HG03139 (cell line): ENCODE data around the gene TERB1.

Experiments used
- ATAC-seq: cut with Tn5 transposase; IDR thresholded peaks from one replicate; pipeline ENCODE4 v1.9.1; 2021; ENCODE audit not compliant: unreplicated experiment

Gene TERB1

DNA sequence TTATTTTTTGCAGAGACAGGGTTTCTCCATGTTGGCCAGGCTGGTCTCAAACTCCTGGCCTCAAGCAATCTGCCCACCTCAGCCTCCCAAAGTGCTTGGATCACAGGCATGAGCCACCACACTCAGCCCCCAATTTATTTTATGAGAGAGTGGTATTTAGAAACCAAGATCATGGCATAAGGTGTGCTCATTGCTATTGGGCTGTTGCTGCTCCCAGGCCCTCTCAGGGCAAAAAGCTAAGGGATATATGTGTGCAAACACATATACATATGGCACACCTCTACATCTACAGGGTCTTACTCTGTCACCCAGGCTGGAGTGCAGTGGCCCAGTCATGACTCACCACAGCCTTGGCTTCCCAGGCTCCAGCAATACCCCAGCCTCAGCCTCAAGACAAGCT lies 89.8 kb downstream of the TERB1 start:
- ATAC-seq: no peak

DNA sequence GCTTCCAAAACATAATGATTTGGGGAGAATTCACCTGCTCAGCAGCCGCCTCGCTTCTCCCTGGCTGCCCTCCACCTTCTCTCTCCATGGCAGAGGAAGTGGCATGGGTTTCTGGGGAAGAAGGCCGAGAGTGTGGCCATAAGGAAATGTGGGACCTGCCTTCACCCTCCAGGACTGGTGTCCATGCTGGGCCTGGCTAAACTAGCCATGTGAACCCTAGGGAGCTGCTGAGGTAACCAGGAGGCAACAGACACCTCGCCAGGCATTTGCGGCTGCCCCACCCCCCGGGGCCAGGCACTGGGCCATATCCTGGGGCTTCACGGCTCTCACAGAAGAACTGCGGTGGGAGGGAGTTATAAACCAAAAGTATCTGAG lies 94.9 kb downstream of the TERB1 start:
- no peak for ATAC-seq

DNA sequence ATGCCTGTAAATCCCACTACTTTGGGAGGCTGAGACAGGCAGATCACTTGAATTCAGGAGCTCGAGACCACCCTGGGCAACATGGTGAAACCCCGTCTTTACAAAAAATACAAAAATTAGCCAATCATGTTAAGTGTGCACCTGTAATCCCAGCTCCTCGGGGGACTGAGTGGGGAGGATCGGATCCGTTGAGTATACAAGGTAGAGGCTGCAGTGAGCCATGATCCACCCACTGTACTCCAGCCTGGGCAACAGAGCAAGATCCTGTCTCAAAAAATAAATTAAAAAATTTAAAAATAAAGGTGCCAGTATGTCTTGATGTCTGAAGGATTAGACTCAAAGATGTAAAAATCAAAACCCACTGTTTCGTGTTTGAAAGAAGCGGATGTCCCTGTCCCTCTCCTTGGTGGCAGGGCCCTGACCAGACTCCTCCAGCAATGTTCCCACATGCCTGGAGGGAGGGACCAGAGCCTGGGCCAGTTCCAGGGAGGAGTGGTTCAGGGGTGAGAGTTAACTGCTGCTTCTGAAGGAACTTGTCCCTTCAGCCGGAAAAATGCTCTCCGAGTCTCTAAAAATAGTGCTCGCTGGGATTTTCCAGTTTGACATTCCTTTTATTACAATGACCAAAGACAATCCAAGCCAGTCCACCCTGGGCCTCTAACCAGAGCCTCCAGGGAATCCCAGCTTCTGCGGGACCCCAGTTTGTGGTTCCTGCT lies 95.4 kb downstream of the TERB1 start:
- no peak for ATAC-seq
